H7 (cell line): Measurements from ENCODE around the gene TRIM2. TPM values are rescaled to one million over a fixed set of nuclear protein-coding genes. Genes with fewer than 3 reads are reported as not detected.

Experiments used
- DNase-seq: peaks from one replicate; pipeline ENCODE4 v3.0.0; 2012
- H3K27me3 ChIP-seq: 2 replicates; pipeline ENCODE4 v1.6.0; 2011; ENCODE audit warnings: mild to moderate bottlenecking, low read length; ENCODE audit not compliant: control insufficient read depth, insufficient read depth
- H3K36me3 ChIP-seq: replicated peaks from 2 replicates; pipeline ENCODE4 v1.5.1; 2011; ENCODE audit warnings: low read length; ENCODE audit not compliant: control insufficient read depth, insufficient read depth
- H3K4me3 ChIP-seq: 2 replicates; pipeline ENCODE4 v1.5.1; 2011; ENCODE audit warnings: low read depth, mild to moderate bottlenecking, control low read depth, low read length, moderate library complexity; ENCODE audit not compliant: insufficient read depth
- total RNA-seq: library from RNA; depleted of rRNA; stranded (reverse); fragments of >200 nt; shearing (Covaris generic); gene quantifications from 2 replicates; pipeline ENCODE4 v1.2.3, GENCODE V29; 2014; rRNA removed

Gene TRIM2
- total RNA-seq, 1 experiment from 2014 or later, result 49.2 TPM

GRCh38 chr4:153383131-153383530 is 178.9 kb downstream of the TRIM2 start:
- H3K4me3 ChIP-seq, result no peak overlapping the region
- DNase-seq, result no peak

GRCh38 chr4:153384160-153384559 is 179.9 kb downstream of the TRIM2 start:
- no peaks in the 10 kb centered on the region for H3K27me3 ChIP-seq
- H3K36me3 ChIP-seq, result 0 out of 2 replicates have a peak, but pooled peaks cover 1% of the 10 kb centered on the region
- DNase-seq, result no peak

More at GRCh38 chr4:153383131-153383530, 178.9 kb downstream of the TRIM2 start:
- 0 out of 2 replicates have a peak, but pooled peaks cover 1% of the 10 kb centered on the region for H3K36me3 ChIP-seq
- no peaks in the 10 kb centered on the region for H3K27me3 ChIP-seq

GRCh38 chr4:153385784-153386183 is 181.5 kb downstream of the TRIM2 start:
- no peak overlapping the region for H3K4me3 ChIP-seq
- no peak for DNase-seq
- H3K36me3 ChIP-seq, result 0 out of 2 replicates have a peak, but pooled peaks cover 1% of the 10 kb centered on the region
- H3K27me3 ChIP-seq, result no peaks in the 10 kb centered on the region

More at GRCh38 chr4:153384160-153384559, 179.9 kb downstream of the TRIM2 start:
- H3K4me3 ChIP-seq, result no peak overlapping the region

- H3K36me3 ChIP-seq, result no peaks in the 10 kb centered on the region
- H3K27me3 ChIP-seq, result no peaks in the 10 kb centered on the region
- H3K4me3 ChIP-seq, result no peak overlapping the region
- no peak for DNase-seq
These were observed 183.7 kb downstream of the TRIM2 start for GRCh38 chr4:153387981-153388380.

Other genes starting within 250 kb of the TRIM2 start
- gene MND1, start 140.2 kb downstream of the TRIM2 start, total RNA-seq, result 17.6 and 32.1 TPM in 2 replicates